Activated CD4-positive, alpha-beta T cell treated with anti-CD3 and anti-CD28 coated beads, Interleukin-2, amount 10 ng/mL, durations not matched to agents 7 days and 5 days (primary cell): ENCODE measurements around the gene UGT3A1. TPM values are rescaled to one million over a fixed set of nuclear protein-coding genes. Genes with fewer than 3 reads are reported as not detected.
"Not testable (repeated sequence)": the region's sequence is repeated elsewhere in the genome, so short reads cannot be mapped to it uniquely, and the experiment has no call there.

Experiments
- CTCF ChIA-PET: fragments of 350-600 bp; sonication (Branson Sonifier 250); formaldehyde crosslinking; loops from one replicate; lab custom pipeline; 2021; ENCODE audit warnings: antibody characterized with exemption; lab: Charles Lee
- POLR2A ChIA-PET: fragments of 350-600 bp; sonication (Branson Sonifier 250); formaldehyde crosslinking; loops from one replicate; lab custom pipeline; 2021; ENCODE audit warnings: antibody characterized with exemption; lab: Charles Lee
- DNase-seq: peaks from one replicate; pipeline ENCODE4 v3.0.0-alpha.2; 2020
- H3K27ac Mint-ChIP-seq: one replicate; pipeline ENCODE4 v1.8.0; 2021; ENCODE audit warnings: mild to moderate bottlenecking, moderate library complexity, mixed read lengths
- H3K27me3 Mint-ChIP-seq: one replicate; pipeline ENCODE4 v1.8.0; 2021; ENCODE audit warnings: mixed read lengths
- H3K36me3 Mint-ChIP-seq: one replicate; pipeline ENCODE4 v1.8.0; 2021; ENCODE audit warnings: low read depth, mixed read lengths
- H3K4me1 Mint-ChIP-seq: one replicate; pipeline ENCODE4 v1.8.0; 2021; ENCODE audit warnings: mixed read lengths
- H3K4me3 Mint-ChIP-seq: one replicate; pipeline ENCODE4 v1.8.0; 2021; ENCODE audit warnings: mild to moderate bottlenecking, moderate library complexity, mixed read lengths
- H3K9me3 Mint-ChIP-seq: one replicate; pipeline ENCODE4 v1.8.0; 2021; ENCODE audit warnings: mixed read lengths
- total RNA-seq, 2 experiments: library from RNA; stranded (reverse); gene quantifications; one replicate each; pipeline ENCODE4 v1.2.3, GENCODE V29; 2021

Gene UGT3A1, protein sequence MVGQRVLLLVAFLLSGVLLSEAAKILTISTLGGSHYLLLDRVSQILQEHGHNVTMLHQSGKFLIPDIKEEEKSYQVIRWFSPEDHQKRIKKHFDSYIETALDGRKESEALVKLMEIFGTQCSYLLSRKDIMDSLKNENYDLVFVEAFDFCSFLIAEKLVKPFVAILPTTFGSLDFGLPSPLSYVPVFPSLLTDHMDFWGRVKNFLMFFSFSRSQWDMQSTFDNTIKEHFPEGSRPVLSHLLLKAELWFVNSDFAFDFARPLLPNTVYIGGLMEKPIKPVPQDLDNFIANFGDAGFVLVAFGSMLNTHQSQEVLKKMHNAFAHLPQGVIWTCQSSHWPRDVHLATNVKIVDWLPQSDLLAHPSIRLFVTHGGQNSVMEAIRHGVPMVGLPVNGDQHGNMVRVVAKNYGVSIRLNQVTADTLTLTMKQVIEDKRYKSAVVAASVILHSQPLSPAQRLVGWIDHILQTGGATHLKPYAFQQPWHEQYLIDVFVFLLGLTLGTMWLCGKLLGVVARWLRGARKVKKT
- total RNA-seq, result not detected

DNA sequence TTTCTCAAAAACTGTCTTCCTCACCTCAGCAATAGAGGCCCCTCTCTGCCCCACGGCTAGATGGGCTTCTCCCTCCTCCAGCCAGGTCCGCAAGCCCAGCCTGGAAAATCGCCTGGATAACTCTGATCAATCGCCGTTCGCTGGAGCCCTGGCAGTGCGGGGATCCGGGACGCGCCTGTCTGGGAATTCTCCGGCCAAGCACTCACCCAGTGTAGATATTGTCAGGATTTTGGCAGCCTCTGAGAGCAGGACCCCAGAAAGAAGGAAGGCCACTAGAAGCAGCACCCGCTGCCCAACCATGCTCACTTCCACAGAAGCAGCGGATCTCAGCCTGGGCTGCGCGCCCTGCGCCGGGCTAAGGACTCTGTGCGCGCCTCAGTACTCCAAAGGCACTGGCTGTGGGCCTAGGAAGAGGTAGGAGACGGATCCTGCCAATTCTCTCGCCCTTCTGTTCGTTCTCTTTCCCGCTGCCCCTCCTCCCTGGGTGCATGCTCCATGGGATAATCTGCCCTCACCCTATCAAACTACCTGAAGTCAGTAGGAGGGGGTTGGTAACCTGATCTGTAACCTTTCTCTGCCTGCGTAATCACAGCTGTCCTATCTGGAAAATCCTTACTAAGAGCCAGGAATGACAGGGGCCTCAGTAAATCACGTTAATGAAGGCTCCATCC lies at the start of gene UGT3A1:
Gene UGT3A1 (minus strand): TSS at position 450 of the 671 bp plus-strand sequence. CDS start 150 bp downstream, at position 300.
- Mint-ChIP-seq H3K4me3 (no peak within 1 kb of the TSS), H3K9me3 (no peaks in the 10 kb centered on the region), H3K27ac (no peak within 1 kb of the TSS), H3K4me1 (no peaks in the 10 kb centered on the region), H3K27me3 (peaks cover 15% of the 10 kb centered on the region), H3K36me3 (no peaks in the 10 kb centered on the region)
- no peak for DNase-seq
- POLR2A ChIA-PET, result no interaction called here
- CTCF ChIA-PET, result no interaction called here

GRCh38 chr5:36035696-36036095 lies 44.5 kb upstream of the UGT3A1 start:
- no peaks in the 10 kb centered on the region for H3K9me3 Mint-ChIP-seq
- no peak overlapping the region for H3K27ac Mint-ChIP-seq
- H3K36me3 Mint-ChIP-seq, result no peaks in the 10 kb centered on the region
- no peaks in the 10 kb centered on the region for H3K4me1 Mint-ChIP-seq
- no peak for DNase-seq
- ChIA-PET POLR2A (no interaction called here), CTCF (no interaction called here)
- no peak overlapping the region for H3K4me3 Mint-ChIP-seq
- peaks cover 2% of the 10 kb centered on the region for H3K27me3 Mint-ChIP-seq

DNA sequence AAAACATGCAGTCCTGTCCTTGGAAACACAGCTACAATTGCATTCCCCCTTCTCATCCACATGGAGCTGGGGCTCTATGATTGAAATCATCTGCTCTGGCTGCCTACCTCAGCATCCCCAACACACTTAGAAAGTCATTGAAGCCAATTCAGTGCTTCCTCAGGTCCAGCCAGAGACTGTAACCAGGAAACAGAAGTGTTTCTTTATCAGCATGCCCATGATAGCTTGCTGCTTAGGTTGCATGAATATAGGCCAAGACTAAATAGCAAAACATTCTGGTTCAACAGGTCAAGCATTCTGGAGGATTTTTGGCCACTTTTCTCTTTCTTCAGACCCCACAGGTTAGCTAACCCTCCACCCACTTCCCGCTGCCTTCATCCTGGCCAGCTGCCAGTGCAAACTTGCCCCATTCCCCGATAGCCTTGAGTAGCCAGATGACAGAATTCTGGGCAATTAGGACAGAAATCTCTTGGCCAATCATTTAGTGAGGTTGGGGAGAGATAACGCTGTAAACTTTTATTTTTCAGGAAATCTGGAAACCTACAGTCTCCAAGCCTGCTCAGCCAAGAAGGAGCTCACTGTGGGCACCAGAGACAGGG lies 43.4 kb upstream of the UGT3A1 start:
- CTCF ChIA-PET, H3K27ac Mint-ChIP-seq, H3K27me3 Mint-ChIP-seq, H3K4me3 Mint-ChIP-seq, H3K36me3 Mint-ChIP-seq, POLR2A ChIA-PET, DNase-seq, H3K9me3 Mint-ChIP-seq, H3K4me1 Mint-ChIP-seq: not testable (repeated sequence)

DNA sequence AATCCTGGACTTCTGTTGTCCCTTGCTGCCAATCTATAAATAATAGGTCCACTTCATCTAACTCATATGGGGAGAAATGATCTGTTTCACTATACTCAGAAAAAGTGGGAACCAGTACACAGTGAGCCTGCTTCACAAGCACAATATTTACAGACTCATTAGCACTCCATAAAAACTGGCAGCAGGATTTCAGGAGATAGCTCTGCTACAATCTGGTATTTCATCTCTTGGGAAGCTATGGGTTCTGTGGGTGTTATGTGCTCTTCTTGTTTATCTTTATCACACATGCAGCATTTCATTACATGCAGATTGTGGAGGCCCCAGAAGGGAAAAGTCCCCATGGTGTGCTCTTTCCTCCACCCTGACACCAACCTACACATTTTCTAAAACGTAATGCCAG lies 42.3 kb upstream of the UGT3A1 start:
- Mint-ChIP-seq H3K4me1 (no peaks in the 10 kb centered on the region), H3K27me3 (peaks cover 2% of the 10 kb centered on the region), H3K27ac (no peak overlapping the region), H3K9me3 (no peaks in the 10 kb centered on the region), H3K36me3 (no peaks in the 10 kb centered on the region), H3K4me3 (no peak overlapping the region)
- no peak for DNase-seq
- ChIA-PET CTCF (no interaction called here), POLR2A (no interaction called here)

DNA sequence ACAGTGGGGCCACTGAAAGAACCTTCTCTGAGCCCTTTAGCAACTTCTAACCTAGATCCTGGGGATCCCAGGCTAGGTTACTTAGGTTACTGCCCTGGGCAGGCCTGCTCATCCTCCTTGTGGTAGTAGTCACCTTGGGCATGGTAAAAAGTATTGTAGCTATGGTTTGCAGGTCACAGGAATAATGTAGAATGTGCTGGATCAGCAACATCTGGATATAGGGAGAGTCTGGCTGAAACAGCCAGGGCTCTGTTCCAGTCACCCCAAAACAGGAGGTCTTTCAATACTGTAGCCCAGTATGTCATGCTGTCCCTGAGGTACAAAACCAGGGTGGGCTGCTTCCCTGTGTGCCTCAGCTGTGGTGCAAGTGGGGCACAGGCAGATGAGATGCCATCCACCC lies 41.9 kb upstream of the UGT3A1 start:
- no peaks in the 10 kb centered on the region for H3K9me3 Mint-ChIP-seq
- ChIA-PET POLR2A (no interaction called here), CTCF (no interaction called here)
- no peaks in the 10 kb centered on the region for H3K27me3 Mint-ChIP-seq
- no peak overlapping the region for H3K27ac Mint-ChIP-seq
- H3K4me1 Mint-ChIP-seq, result no peaks in the 10 kb centered on the region
- no peak for DNase-seq
- H3K4me3 Mint-ChIP-seq, result no peak overlapping the region
- no peaks in the 10 kb centered on the region for H3K36me3 Mint-ChIP-seq

DNA sequence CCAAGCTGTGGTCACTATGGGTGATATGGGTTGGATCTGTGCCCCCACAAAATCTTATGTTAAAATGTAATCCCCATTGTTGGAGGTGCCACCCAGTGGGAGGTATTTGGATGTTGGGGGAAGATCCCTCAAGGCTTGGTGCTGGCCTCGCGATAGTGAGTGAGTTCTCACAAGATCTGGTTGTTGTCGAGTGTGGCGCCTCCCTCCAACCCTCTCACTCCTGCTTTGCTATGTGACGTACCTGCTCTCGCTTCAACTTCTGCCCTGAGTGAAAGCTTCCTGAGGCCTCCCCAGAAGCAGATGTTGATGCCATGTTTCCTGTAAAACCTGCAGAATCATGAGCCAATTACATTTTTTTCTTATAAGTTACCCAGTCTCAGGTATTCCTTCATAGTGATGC lies 40.0 kb upstream of the UGT3A1 start:
- ChIA-PET POLR2A (no interaction called here), CTCF (no interaction called here)
- H3K4me1 Mint-ChIP-seq, result no peaks in the 10 kb centered on the region
- no peak for DNase-seq
- H3K9me3 Mint-ChIP-seq, result no peaks in the 10 kb centered on the region
- no peaks in the 10 kb centered on the region for H3K27me3 Mint-ChIP-seq
- no peak overlapping the region for H3K4me3 Mint-ChIP-seq
- no peaks in the 10 kb centered on the region for H3K36me3 Mint-ChIP-seq
- H3K27ac Mint-ChIP-seq, result no peak overlapping the region

GRCh38 chr5:36029914-36030313 lies 38.7 kb upstream of the UGT3A1 start:
- H3K9me3 Mint-ChIP-seq, result no peaks in the 10 kb centered on the region
- no peak for DNase-seq
- no peak overlapping the region for H3K27ac Mint-ChIP-seq
- H3K27me3 Mint-ChIP-seq, result peaks cover 2% of the 10 kb centered on the region
- no peak overlapping the region for H3K4me3 Mint-ChIP-seq
- no peaks in the 10 kb centered on the region for H3K36me3 Mint-ChIP-seq
- ChIA-PET CTCF (interaction anchor here (1.0 kb wide), 1 partner anchor 9 kb away, joined by 3 read pairs; no protein-coding TSS in a partner anchor), POLR2A (no interaction called here)
- no peaks in the 10 kb centered on the region for H3K4me1 Mint-ChIP-seq

DNA sequence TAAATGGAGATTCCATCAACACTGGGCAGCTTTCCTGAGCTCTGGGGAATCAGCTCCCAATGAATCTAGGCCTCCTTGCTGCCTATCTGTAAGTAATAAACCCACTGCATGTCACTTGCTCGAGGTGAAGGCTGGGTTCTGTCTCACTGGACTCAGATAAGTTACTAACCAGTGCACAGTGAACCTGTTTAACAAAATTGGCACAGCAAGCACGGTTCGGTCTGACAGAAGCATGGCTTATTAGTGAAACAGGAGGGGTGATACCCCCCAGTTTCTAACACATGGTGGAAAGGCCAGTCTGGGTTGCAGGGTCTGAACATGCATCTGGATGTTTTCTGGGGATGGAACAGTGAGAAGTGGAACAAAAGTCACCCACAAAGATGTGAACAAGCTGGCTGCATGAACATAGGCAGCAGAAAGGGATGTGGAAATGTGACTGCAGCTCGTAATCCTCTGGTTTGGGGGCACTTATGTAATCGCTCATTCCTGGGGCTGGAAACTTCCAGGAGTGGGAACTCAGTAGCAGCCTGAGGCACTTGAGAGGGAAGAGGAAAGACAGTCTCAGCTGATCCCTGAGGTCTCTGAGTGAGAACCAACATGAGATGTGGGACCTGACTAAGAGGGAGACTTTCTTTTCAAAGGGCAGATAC lies 37.8 kb upstream of the UGT3A1 start:
- no peak overlapping the region for H3K27ac Mint-ChIP-seq
- ChIA-PET POLR2A (no interaction called here), CTCF (interaction anchor here (0.5 kb wide), 1 partner anchor 819 kb away, joined by 4 read pairs; no protein-coding TSS in a partner anchor)
- H3K9me3 Mint-ChIP-seq, result no peaks in the 10 kb centered on the region
- H3K4me1 Mint-ChIP-seq, result no peaks in the 10 kb centered on the region
- no peak overlapping the region for H3K4me3 Mint-ChIP-seq
- peaks cover 12% of the 10 kb centered on the region for H3K27me3 Mint-ChIP-seq
- no peak for DNase-seq
- H3K36me3 Mint-ChIP-seq, result no peaks in the 10 kb centered on the region

- no peaks in the 10 kb centered on the region for H3K9me3 Mint-ChIP-seq
- peaks cover 14% of the 10 kb centered on the region for H3K27me3 Mint-ChIP-seq
- CTCF ChIA-PET, result interaction anchor here (1.0 kb wide), 1 partner anchor 13 kb away, joined by 3 read pairs; no protein-coding TSS in a partner anchor
- POLR2A ChIA-PET, result no interaction called here
- no peak for DNase-seq
- no peak overlapping the region for H3K27ac Mint-ChIP-seq
- H3K4me1 Mint-ChIP-seq, result no peaks in the 10 kb centered on the region
- H3K4me3 Mint-ChIP-seq, result no peak overlapping the region
- H3K36me3 Mint-ChIP-seq, result no peaks in the 10 kb centered on the region
These were observed 36.5 kb upstream of the UGT3A1 start for GRCh38 chr5:36027711-36028110.

- no peaks in the 10 kb centered on the region for H3K9me3 Mint-ChIP-seq
- H3K4me1 Mint-ChIP-seq, result no peaks in the 10 kb centered on the region
- no peak overlapping the region for H3K27ac Mint-ChIP-seq
- CTCF ChIA-PET, result no interaction called here
- POLR2A ChIA-PET, result no interaction called here
- H3K4me3 Mint-ChIP-seq, result no peak overlapping the region
- H3K27me3 Mint-ChIP-seq, result peaks cover 14% of the 10 kb centered on the region
- DNase-seq, result no peak
- H3K36me3 Mint-ChIP-seq, result no peaks in the 10 kb centered on the region
These were observed 35.7 kb upstream of the UGT3A1 start for GRCh38 chr5:36026706-36027465.

GRCh38 chr5:36022246-36022645 lies 31.1 kb upstream of the UGT3A1 start:
- DNase-seq, H3K27ac Mint-ChIP-seq, H3K4me3 Mint-ChIP-seq, POLR2A ChIA-PET, H3K9me3 Mint-ChIP-seq, CTCF ChIA-PET, H3K4me1 Mint-ChIP-seq, H3K36me3 Mint-ChIP-seq: not testable (repeated sequence)
- peaks cover 23% of the 10 kb centered on the region for H3K27me3 Mint-ChIP-seq

DNA sequence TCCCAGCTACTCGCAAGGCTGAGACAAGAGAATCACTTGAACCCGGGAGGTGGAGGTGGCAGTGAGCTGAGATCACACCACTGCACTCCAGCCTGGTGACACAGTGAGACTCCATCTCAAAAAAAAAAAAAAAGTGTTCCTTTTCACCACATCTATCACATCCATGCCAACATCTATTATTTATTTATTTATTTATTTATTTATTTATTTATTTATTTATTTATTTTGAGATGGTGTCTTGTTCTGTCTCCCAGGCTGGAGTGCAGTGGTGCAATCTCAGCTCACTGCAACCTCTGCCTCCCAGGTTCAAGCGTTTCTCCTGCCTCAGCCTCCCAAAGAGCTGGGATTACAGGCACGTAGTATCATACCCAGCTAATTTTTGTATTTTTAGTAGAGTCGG lies 28.4 kb upstream of the UGT3A1 start:
- H3K4me1 Mint-ChIP-seq, H3K9me3 Mint-ChIP-seq, H3K27ac Mint-ChIP-seq, DNase-seq, H3K36me3 Mint-ChIP-seq, POLR2A ChIA-PET, H3K4me3 Mint-ChIP-seq: not testable (repeated sequence)
- CTCF ChIA-PET, result interaction anchor here (0.7 kb wide), 1 partner anchor 1197 kb away, joined by 3 read pairs; no protein-coding TSS in a partner anchor
- peaks cover 17% of the 10 kb centered on the region for H3K27me3 Mint-ChIP-seq
